SK-N-SH treated with all-trans-retinoic acid at 6 μM for 48 hours (cell line): ENCODE measurements around the gene GPR55.

Experiments used
- ATAC-seq: fragments of 200-7000 bp; cut with Tn5 transposase; 3 replicates; pipeline ENCODE4 v1.9.1; 2020; ENCODE audit warnings: mild to moderate bottlenecking, moderate library complexity
- ARNTL ChIP-seq: fragments of 450-650 bp; formaldehyde crosslinking; IDR thresholded peaks from 2 replicates; pipeline ENCODE4 v1.5.0; 2020; ENCODE audit warnings: low read depth, mild to moderate bottlenecking, moderate library complexity, borderline replicate concordance
- BACH2 ChIP-seq: fragments of 250-450 bp; sonication (Bioruptor Pico); IDR thresholded peaks from 2 replicates; pipeline ENCODE4 v1.9.0; 2021; ENCODE audit warnings: mild to moderate bottlenecking, borderline replicate concordance
- CREB5 ChIP-seq: fragments of 250-450 bp; sonication (Bioruptor Pico); IDR thresholded peaks from 2 replicates; pipeline ENCODE4 v1.5.1; 2020; ENCODE audit warnings: low read depth, mild to moderate bottlenecking, moderate library complexity
- CSDC2 ChIP-seq: fragments of 250-450 bp; sonication (Bioruptor Pico); IDR thresholded peaks from 2 replicates; pipeline ENCODE4 v1.5.0; 2020; ENCODE audit warnings: mild to moderate bottlenecking, moderate library complexity
- ESRRG ChIP-seq: fragments of 250-450 bp; sonication (Bioruptor Pico); IDR thresholded peaks from 2 replicates; pipeline ENCODE4 v1.6.1; 2021; ENCODE audit warnings: mild to moderate bottlenecking
- GLIS3 ChIP-seq: fragments of 250-450 bp; sonication (Bioruptor Pico); IDR thresholded peaks from 2 replicates; pipeline ENCODE4 v1.5.0; 2020; ENCODE audit warnings: mild to moderate bottlenecking, moderate library complexity
- OSR1 ChIP-seq: fragments of 250-450 bp; sonication (Bioruptor Pico); IDR thresholded peaks from 2 replicates; pipeline ENCODE4 v1.8.0; 2022; ENCODE audit warnings: moderate library complexity, mild to moderate bottlenecking, inconsistent platforms
- RARB ChIP-seq: fragments of 250-450 bp; sonication (Bioruptor Pico); IDR thresholded peaks from 2 replicates; pipeline ENCODE4 v1.8.0; 2021; ENCODE audit warnings: mild to moderate bottlenecking, moderate library complexity
- SNAI2 ChIP-seq: fragments of 250-450 bp; sonication (Bioruptor Pico); IDR thresholded peaks from 2 replicates; pipeline ENCODE4 v1.5.0; 2020; ENCODE audit warnings: mild to moderate bottlenecking, moderate library complexity
- TOX ChIP-seq: fragments of 250-450 bp; sonication (Bioruptor Pico); IDR thresholded peaks from 2 replicates; pipeline ENCODE4 v1.8.0; 2021; ENCODE audit warnings: mild to moderate bottlenecking, moderate library complexity, borderline replicate concordance
- TSHZ2 ChIP-seq: fragments of 250-450 bp; sonication (Bioruptor Pico); IDR thresholded peaks from 2 replicates; pipeline ENCODE4 v1.5.0; 2020; ENCODE audit warnings: mild to moderate bottlenecking, moderate library complexity
- ZC3H10 ChIP-seq: fragments of 250-450 bp; sonication (Bioruptor Pico); IDR thresholded peaks from 2 replicates; pipeline ENCODE4 v1.5.1; 2021; ENCODE audit warnings: mild to moderate bottlenecking, moderate library complexity
- ZFP30 ChIP-seq: fragments of 450-650 bp; formaldehyde crosslinking; IDR thresholded peaks from 2 replicates; pipeline ENCODE4 v1.5.0; 2022; ENCODE audit warnings: mild to moderate bottlenecking, moderate library complexity
- ZNF565 ChIP-seq: fragments of 450-650 bp; formaldehyde crosslinking; conservative IDR thresholded peaks from 2 replicates; pipeline ENCODE4 v1.5.0; 2020; ENCODE audit warnings: low read depth, mild to moderate bottlenecking, moderate library complexity
- ZNF70 ChIP-seq: fragments of 450-650 bp; formaldehyde crosslinking; IDR thresholded peaks from 2 replicates; pipeline ENCODE4 v1.5.0; 2020; ENCODE audit warnings: mild to moderate bottlenecking, moderate library complexity
- ZNF8 ChIP-seq: fragments of 450-650 bp; formaldehyde crosslinking; IDR thresholded peaks from 2 replicates; pipeline ENCODE4 v1.5.0; 2020; ENCODE audit warnings: mild to moderate bottlenecking, moderate library complexity
- TF ChIP-seq, protein P1 (sequence below): fragments of 250-450 bp; sonication (Bioruptor Pico); IDR thresholded peaks from 2 replicates; pipeline ENCODE4 v1.8.0; 2020; ENCODE audit warnings: mild to moderate bottlenecking, moderate library complexity, borderline replicate concordance
- TF ChIP-seq, protein P2 (sequence below): fragments of 250-450 bp; sonication (Bioruptor Pico); IDR thresholded peaks from 2 replicates; pipeline ENCODE4 v1.5.1; 2021; ENCODE audit warnings: mild to moderate bottlenecking, moderate library complexity

Gene GPR55

DNA sequence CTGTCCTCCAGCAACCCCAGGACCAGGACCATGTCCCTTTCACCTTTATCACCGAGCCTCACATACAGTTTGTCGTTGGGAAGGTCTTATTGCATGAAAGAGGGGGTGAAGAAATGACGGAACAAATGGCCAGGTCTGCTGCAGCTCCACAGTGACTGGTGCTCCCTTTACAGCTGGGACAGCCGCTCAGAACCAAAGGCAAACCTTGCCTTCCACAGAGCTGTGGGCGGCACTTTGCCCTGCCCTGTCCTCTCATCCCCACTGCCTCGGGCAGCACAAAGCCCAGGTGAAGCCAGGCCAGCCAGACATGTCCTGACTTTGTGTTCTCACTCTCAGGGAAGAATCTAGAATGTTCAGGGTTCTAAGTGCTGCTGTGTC, 961 bp downstream of the GPR55 start (continued):
- TF ChIP-seq TSHZ2 (no peak), OSR1 (CRISPR knock-in tag) (no peak), RARB (CRISPR knock-in tag) (no peak)

GRCh38 chr2:230922951-230923717, 1.9 kb downstream of the GPR55 start:
- ATAC-seq, result no peak
- TF ChIP-seq ZNF8 (CRISPR knock-in tag) (no peak), TSHZ2 (no peak), CREB5 (CRISPR knock-in tag) (no peak), ESRRG (CRISPR knock-in tag) (no peak)
- TF ChIP-seq, protein P1, sequence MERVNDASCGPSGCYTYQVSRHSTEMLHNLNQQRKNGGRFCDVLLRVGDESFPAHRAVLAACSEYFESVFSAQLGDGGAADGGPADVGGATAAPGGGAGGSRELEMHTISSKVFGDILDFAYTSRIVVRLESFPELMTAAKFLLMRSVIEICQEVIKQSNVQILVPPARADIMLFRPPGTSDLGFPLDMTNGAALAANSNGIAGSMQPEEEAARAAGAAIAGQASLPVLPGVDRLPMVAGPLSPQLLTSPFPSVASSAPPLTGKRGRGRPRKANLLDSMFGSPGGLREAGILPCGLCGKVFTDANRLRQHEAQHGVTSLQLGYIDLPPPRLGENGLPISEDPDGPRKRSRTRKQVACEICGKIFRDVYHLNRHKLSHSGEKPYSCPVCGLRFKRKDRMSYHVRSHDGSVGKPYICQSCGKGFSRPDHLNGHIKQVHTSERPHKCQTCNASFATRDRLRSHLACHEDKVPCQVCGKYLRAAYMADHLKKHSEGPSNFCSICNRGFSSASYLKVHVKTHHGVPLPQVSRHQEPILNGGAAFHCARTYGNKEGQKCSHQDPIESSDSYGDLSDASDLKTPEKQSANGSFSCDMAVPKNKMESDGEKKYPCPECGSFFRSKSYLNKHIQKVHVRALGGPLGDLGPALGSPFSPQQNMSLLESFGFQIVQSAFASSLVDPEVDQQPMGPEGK (CRISPR knock-in tag), result no peak
- TF ChIP-seq, protein P2, sequence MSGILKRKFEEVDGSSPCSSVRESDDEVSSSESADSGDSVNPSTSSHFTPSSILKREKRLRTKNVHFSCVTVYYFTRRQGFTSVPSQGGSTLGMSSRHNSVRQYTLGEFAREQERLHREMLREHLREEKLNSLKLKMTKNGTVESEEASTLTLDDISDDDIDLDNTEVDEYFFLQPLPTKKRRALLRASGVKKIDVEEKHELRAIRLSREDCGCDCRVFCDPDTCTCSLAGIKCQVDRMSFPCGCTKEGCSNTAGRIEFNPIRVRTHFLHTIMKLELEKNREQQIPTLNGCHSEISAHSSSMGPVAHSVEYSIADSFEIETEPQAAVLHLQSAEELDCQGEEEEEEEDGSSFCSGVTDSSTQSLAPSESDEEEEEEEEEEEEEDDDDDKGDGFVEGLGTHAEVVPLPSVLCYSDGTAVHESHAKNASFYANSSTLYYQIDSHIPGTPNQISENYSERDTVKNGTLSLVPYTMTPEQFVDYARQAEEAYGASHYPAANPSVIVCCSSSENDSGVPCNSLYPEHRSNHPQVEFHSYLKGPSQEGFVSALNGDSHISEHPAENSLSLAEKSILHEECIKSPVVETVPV (CRISPR knock-in tag), result no peak

DNA sequence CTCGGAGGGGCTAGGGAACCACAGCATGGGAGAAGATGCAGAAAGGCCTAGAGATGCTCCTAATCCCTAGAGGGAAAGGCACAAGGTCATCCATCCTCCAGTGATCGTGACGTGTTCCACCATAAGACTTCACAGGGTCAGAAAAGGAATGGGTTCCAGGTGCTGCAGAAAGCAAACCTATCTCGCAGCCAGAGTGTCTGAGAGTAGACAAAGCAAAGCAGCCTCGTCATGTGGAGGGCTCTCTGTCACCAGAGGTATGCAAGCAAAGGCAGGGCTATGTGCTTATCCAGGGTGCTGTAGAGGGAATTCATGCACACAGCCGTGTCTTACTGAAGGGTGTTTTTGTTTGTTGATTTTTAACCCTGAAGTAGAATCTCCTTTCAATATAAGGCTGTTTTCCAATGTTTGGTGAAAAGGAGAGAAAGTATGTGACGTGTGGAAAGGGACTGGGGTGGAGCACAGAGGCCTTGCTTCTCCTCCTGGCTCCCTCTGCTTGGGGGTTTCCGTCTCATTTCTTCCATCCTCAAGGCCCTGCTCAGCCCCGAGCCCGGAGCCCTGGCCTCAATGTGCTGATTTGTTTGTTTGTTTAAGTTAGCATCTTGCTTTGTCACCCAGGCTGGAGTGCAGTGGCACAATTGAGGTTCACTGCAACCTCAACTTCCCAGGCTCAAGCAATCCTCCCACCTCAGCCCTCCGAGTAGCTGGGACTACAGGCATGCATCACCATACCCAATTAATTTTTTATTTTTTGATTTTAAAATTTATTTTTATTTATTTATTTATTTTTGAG, 3.0 kb downstream of the GPR55 start:
- TF ChIP-seq ZC3H10 (CRISPR knock-in tag) (no peak), CREB5 (CRISPR knock-in tag) (no peak), GLIS3 (CRISPR knock-in tag) (no peak), CSDC2 (no peak), SNAI2 (CRISPR knock-in tag) (no peak), TOX (CRISPR knock-in tag) (no peak), BACH2 (no peak), ZNF565 (CRISPR knock-in tag) (no peak), ARNTL (CRISPR knock-in tag) (no peak), ZNF70 (no peak), ZFP30 (CRISPR knock-in tag) (no peak)
- TF ChIP-seq, protein P1 (CRISPR knock-in tag), result no peak
- ATAC-seq, result no peak
